BJ (cell line): ENCODE results near the gene C5orf15. TPM values are rescaled to one million over a fixed set of nuclear protein-coding genes. Genes with fewer than 3 reads are reported as not detected.
A peak's percentile ranks its signal among the peaks of the same experiment; 100 is the strongest.

Experiments
- CTCF ChIA-PET: fragments of 350-600 bp; formaldehyde crosslinking; extraction: SDS; loops from one replicate; lab custom pipeline; 2021; ENCODE audit warnings: antibody characterized with exemption, inconsistent platforms; lab: Yijun Ruan, JAX
- POLR2A ChIA-PET: fragments of 300-600 bp; sonication (Branson Sonifier 250); formaldehyde crosslinking; extraction: SDS; loops from one replicate; lab custom pipeline; 2021; ENCODE audit warnings: antibody characterized with exemption; lab: Charles Lee
- DNase-seq: peaks from one replicate; pipeline ENCODE4 v3.0.0-alpha.2; 2011; ENCODE audit warnings: low read depth
- H3K27me3 ChIP-seq: 2 replicates; pipeline ENCODE4 v1.6.0; 2011; ENCODE audit warnings: low read length; ENCODE audit not compliant: control insufficient read depth, insufficient read depth
- H3K36me3 ChIP-seq: 2 replicates; pipeline ENCODE4 v1.5.1; 2011; ENCODE audit warnings: low read length; ENCODE audit not compliant: control insufficient read depth, insufficient read depth
- H3K4me3 ChIP-seq: 2 replicates; pipeline ENCODE4 v1.5.1; 2011; ENCODE audit warnings: low read depth, mild to moderate bottlenecking, control low read depth, low read length
- CTCF ChIP-seq: IDR thresholded peaks from 2 replicates; pipeline ENCODE4 v1.5.1; 2011; ENCODE audit warnings: low read depth, mild to moderate bottlenecking, control low read depth, inconsistent platforms, low read length, moderate library complexity; ENCODE audit not compliant: insufficient read depth
- polyA plus RNA-seq: library from polyadenylated mRNA; depleted of rRNA; stranded (reverse); fragments of >200 nt; gene quantifications from 2 replicates; pipeline ENCODE4 v1.2.3, GENCODE V29; 2011

The C5orf15 gene
- polyA plus RNA-seq, 1 experiment = 48.1 TPM

GRCh38 chr5:133996683-133997252 is 28.3 kb upstream of the C5orf15 start:
- Histone ChIP-seq H3K36me3 (peaks cover 7% of the 10 kb centered on the region), H3K4me3 (no peak overlapping the region), H3K27me3 (no peaks in the 10 kb centered on the region)
- no peak for DNase-seq
- POLR2A ChIA-PET = no interaction called here
- CTCF ChIA-PET = interaction anchor here (1.0 to 1.6 kb wide), 5 partner anchors 10 to 143 kb away, joined by 3 to 4 read pairs (median 4); no protein-coding TSS in a partner anchor
- TF ChIP-seq CTCF = peak; percentile 53

- CTCF ChIA-PET = interaction anchor here (0.5 to 1.6 kb wide), 8 partner anchors 11 to 942 kb away, joined by 3 to 4 read pairs (median 4); no protein-coding TSS in a partner anchor
These were observed 27.6 kb upstream of the C5orf15 start for GRCh38 chr5:133995883-133996563.

DNA sequence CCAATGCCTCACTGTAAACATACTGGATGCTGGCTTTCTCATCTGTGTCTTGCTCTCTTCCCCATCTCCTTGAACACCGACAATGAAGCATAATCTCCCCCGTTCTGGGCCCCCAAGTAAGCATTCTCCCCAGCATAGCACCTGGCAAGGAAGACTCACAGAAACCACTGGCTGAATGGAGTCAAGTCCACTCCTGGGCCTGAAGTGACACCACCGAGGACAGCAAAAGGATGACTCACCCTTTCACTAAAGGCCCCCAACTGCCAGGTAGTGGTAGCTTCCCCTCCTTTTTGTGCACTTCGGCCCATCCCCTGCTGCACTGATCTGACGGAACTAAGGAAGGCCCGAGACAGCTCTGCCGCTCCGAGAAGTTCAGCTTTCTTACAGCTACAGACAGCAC is 26.9 kb upstream of the C5orf15 start:
- no peaks in the 10 kb centered on the region for H3K27me3 ChIP-seq
- TF ChIP-seq CTCF = no peak
- no peak overlapping the region for H3K4me3 ChIP-seq
- no peak for DNase-seq
- ChIA-PET POLR2A (no interaction called here), CTCF (interaction anchor here (0.5 to 1.5 kb wide), 5 partner anchors 34 to 941 kb away, joined by 3 to 6 read pairs (median 3); no protein-coding TSS in a partner anchor)
- peaks cover 10% of the 10 kb centered on the region for H3K36me3 ChIP-seq

More at GRCh38 chr5:133995883-133996563, 27.6 kb upstream of the C5orf15 start:
- POLR2A ChIA-PET = no interaction called here
- Histone ChIP-seq H3K36me3 (peaks cover 7% of the 10 kb centered on the region), H3K4me3 (no peak overlapping the region), H3K27me3 (no peaks in the 10 kb centered on the region)
- no peak for DNase-seq
- no peak for TF ChIP-seq CTCF

GRCh38 chr5:133994990-133995333 is 26.5 kb upstream of the C5orf15 start:
- Histone ChIP-seq H3K4me3 (no peak overlapping the region), H3K27me3 (no peaks in the 10 kb centered on the region), H3K36me3 (peaks cover 11% of the 10 kb centered on the region)
- no peak for TF ChIP-seq CTCF
- ChIA-PET CTCF (interaction anchor here (0.6 to 1.5 kb wide), 2 partner anchors 44 to 552 kb away, joined by 3 to 6 read pairs; no protein-coding TSS in a partner anchor), POLR2A (no interaction called here)
- no peak for DNase-seq

DNA sequence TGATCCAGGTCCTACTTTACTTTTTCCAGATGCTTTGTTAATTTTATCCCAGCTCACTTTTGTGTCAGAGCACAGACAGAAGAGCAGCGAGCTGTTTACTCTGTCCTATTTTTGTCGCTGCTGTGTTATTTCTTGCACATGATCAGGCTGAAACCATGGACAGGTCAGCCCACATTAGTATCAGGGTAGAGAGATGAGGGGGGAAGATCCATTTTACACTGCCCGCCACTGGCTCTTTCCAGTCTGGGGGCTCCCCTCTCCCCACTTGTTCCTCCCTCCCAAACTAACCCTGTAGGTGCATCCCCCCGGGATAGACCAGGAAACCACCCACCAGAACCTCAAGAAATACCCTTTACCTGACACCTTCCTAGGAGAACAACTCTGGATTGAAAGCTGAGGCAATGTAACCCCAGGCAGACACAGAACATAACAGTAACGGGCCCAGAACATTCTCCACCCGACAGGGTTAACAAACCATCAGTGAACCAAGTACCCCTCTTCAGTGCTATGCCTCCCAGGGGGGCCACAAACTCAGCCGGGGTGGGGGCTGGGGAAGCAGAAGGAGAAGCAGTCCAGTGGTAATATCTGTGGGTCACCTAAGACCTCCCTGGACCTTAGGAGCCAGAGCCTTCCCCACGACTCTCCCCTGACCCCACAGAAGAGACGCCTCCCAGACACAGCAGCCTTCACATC is 26.0 kb upstream of the C5orf15 start:
- no peak for DNase-seq
- ChIA-PET POLR2A (no interaction called here), CTCF (interaction anchor here (1.5 kb wide), 1 partner anchor 45 kb away, joined by 6 read pairs; no protein-coding TSS in a partner anchor)

More for the DNA sequence above, 26.0 kb upstream of the C5orf15 start:
- peaks cover 10% of the 10 kb centered on the region for H3K36me3 ChIP-seq
- TF ChIP-seq CTCF = no peak
- H3K27me3 ChIP-seq = no peaks in the 10 kb centered on the region
- no peak overlapping the region for H3K4me3 ChIP-seq
